K562 (cell line): ENCODE measurements around the gene STK36. TPM values are rescaled to one million over a fixed set of nuclear protein-coding genes. Genes with fewer than 3 reads are reported as not detected.

ENCODE experiments used
- ARID3A ChIP-seq: IDR thresholded peaks from 2 replicates; pipeline ENCODE4 v1.6.1; 2012; ENCODE audit warnings: low read depth, low read length, improper control_type of control experiment, borderline replicate concordance
- CLOCK ChIP-seq: fragments of 250-450 bp; sonication (Bioruptor Pico); IDR thresholded peaks from 2 replicates; pipeline ENCODE4 v1.4.0; 2020; ENCODE audit warnings: mild to moderate bottlenecking, moderate library complexity, borderline replicate concordance
- HDAC3 ChIP-seq: fragments of 450-650 bp; IDR thresholded peaks from 2 replicates; pipeline ENCODE4 v1.6.1; 2018; ENCODE audit warnings: borderline replicate concordance, mild to moderate bottlenecking, moderate library complexity; ENCODE audit not compliant: partially characterized antibody
- LEF1 ChIP-seq: fragments of 450-650 bp; IDR thresholded peaks from 2 replicates; pipeline ENCODE4 v1.6.1; 2016; ENCODE audit warnings: mild to moderate bottlenecking
- SUPT5H ChIP-seq: fragments of 450-650 bp; IDR thresholded peaks from 2 replicates; pipeline ENCODE4 v1.6.1; 2016
- TAF1 ChIP-seq: IDR thresholded peaks from 2 replicates; pipeline ENCODE4 v1.6.1; 2011; ENCODE audit warnings: mild to moderate bottlenecking, low read length, moderate library complexity; ENCODE audit not compliant: insufficient read depth, control insufficient read depth, severe bottlenecking; ENCODE audit errors: extremely low read depth
- ZNF408 ChIP-seq: fragments of 250-450 bp; sonication (Bioruptor Pico); IDR thresholded peaks from 2 replicates; pipeline ENCODE4 v1.4.0; 2020; ENCODE audit warnings: low read depth, mild to moderate bottlenecking, moderate library complexity
- polyA plus RNA-seq, 8 experiments: library from polyadenylated mRNA; depleted of rRNA in 4 of 8; stranded (reverse) in 5 of 8; unstranded in 3 of 8; fragments of >200 nt; fragmentation: Nextera tagmentation in 2 of 8; fragmentation: Illumina TruSeq in 1 of 8; extraction: Ambion mirVana in 2 of 8; extraction: Trizol in 1 of 8; gene quantifications; 2 replicates each; pipeline versions ENCODE4 v1.2.1 to v1.2.3, GENCODE V29; 2011 to 2014; ENCODE audit warnings: inconsistent platforms in 1 of 8, missing spikeins in 1 of 8
- total RNA-seq, 7 experiments: library from RNA; depleted of rRNA in 6 of 7; stranded (reverse); fragments of >200 nt in 6 of 7; fragmentation: Illumina TruSeq in 2 of 7; extraction: Trizol in 2 of 7; gene quantifications; 2 replicates each; pipeline versions ENCODE4 v1.2.1 to v1.2.3, GENCODE V29; 2011 to 2021; ENCODE audit warnings: low replicate concordance in 1 of 7
- TF ChIP-seq, protein P1 (sequence below): sonication (generic); formaldehyde crosslinking; IDR thresholded peaks from 2 replicates; pipeline ENCODE4 v1.5.0; 2020; ENCODE audit warnings: missing genetic modification reagents
- TF ChIP-seq, protein P2 (sequence below): fragments of 450-650 bp; IDR thresholded peaks from one replicate; pipeline ENCODE4 v1.6.1; 2018; ENCODE audit warnings: mild to moderate bottlenecking, moderate library complexity; ENCODE audit not compliant: partially characterized antibody

STK36 gene
- total and polyA plus RNA-seq, 9 of the 15 experiments (the other 6 are each of a cell fraction or from before 2014, with no cell fraction given) = 3.5 to 12.4 (median 6.7) TPM

DNA sequence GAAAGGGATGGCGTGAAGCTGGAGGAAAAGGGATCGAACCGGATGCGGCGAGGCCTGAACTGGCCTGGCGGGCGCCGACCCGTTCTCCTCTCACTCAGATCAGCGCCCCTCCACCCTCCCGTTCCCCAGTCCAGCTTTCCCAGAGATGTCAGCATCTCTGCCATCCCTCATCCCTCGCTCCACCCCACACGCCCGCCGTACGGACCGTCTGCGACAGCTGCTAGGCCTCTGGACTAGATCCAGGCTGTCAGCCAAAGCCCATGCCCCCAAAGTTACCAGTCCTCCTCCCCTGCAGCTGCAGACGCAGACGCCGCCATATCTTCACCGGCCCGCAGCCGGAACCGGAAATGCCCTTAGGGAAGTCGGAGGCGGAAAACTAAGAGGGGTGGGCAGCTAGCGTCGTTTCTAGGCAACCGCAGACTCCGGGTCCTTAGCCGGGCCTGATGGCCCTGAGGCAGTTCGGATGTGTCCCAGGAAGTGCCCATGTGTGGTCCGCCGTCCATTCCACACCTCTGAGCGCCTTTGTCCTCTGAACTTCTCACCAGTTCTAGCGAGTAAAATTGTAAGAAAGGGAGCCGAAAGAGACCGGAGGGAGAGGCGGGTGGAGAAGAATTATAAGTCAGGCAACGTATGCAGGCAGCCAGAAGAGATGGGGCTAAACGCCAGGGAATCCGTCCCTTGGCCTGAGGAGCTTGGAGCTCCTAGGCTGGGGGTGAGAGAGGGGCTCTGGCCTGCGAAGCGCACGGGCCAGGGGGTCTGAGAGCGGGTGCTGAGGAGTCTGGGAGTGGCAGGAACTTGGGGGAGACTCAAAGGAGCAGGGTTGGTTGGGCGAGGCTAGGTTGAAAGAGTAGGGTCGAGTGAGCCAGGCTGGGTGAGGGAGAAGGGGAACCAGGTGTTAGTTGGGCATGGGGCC is at the start of gene STK36, which contains the start of gene RNF25 (continued):
- TF ChIP-seq CLOCK (CRISPR knock-in tag) (no peak), LEF1 (no peak), ZNF408 (no peak), TAF1 (peak; percentile 67), ARID3A (no peak), SUPT5H (peak; percentile 81), HDAC3 (no peak)
- TF ChIP-seq, protein P1, sequence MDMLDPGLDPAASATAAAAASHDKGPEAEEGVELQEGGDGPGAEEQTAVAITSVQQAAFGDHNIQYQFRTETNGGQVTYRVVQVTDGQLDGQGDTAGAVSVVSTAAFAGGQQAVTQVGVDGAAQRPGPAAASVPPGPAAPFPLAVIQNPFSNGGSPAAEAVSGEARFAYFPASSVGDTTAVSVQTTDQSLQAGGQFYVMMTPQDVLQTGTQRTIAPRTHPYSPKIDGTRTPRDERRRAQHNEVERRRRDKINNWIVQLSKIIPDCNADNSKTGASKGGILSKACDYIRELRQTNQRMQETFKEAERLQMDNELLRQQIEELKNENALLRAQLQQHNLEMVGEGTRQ (CRISPR knock-in tag) = no peak
- TF ChIP-seq, protein P2, sequence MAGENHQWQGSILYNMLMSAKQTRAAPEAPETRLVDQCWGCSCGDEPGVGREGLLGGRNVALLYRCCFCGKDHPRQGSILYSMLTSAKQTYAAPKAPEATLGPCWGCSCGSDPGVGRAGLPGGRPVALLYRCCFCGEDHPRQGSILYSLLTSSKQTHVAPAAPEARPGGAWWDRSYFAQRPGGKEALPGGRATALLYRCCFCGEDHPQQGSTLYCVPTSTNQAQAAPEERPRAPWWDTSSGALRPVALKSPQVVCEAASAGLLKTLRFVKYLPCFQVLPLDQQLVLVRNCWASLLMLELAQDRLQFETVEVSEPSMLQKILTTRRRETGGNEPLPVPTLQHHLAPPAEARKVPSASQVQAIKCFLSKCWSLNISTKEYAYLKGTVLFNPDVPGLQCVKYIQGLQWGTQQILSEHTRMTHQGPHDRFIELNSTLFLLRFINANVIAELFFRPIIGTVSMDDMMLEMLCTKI = no peak
